Fibroblast of pulmonary artery (primary cell): ENCODE measurements around the gene GALM.

Source experiments
- DNase-seq: peaks from one replicate; pipeline ENCODE4 v3.0.0-alpha.2; 2010; ENCODE audit warnings: low read depth
- H3K4me3 ChIP-seq: replicated peaks from 2 replicates; pipeline ENCODE4 v1.5.1; 2011; ENCODE audit warnings: low read depth, mild to moderate bottlenecking, control low read depth, low read length, moderate library complexity
- TF ChIP-seq, protein P1 (sequence below): IDR thresholded peaks from 2 replicates; pipeline ENCODE4 v1.5.1; 2011; ENCODE audit warnings: mild to moderate bottlenecking, control low read depth, low read length, inconsistent platforms; ENCODE audit errors: missing control alignments

Gene GALM

DNA sequence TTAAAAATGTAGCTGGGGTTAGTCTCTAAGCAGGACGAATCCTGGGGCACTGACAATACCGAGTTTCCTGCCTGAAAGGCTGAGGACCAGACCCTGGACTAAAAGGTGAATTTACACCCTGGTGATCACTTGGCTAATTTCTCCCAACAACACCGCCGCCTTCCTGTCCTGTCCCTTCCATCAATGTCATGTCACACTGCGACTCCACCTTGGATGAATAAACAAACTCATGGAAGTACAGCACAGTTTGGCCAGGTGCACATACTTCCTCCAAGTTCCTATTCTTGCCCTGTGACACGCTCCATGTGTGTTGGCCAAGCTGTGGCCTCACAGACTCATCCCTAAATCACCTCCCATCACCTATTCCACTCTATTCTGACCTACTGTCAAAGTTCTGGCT, 15.9 kb upstream of the GALM start:
- no peak overlapping the region for H3K4me3 ChIP-seq
- TF ChIP-seq, protein P1, sequence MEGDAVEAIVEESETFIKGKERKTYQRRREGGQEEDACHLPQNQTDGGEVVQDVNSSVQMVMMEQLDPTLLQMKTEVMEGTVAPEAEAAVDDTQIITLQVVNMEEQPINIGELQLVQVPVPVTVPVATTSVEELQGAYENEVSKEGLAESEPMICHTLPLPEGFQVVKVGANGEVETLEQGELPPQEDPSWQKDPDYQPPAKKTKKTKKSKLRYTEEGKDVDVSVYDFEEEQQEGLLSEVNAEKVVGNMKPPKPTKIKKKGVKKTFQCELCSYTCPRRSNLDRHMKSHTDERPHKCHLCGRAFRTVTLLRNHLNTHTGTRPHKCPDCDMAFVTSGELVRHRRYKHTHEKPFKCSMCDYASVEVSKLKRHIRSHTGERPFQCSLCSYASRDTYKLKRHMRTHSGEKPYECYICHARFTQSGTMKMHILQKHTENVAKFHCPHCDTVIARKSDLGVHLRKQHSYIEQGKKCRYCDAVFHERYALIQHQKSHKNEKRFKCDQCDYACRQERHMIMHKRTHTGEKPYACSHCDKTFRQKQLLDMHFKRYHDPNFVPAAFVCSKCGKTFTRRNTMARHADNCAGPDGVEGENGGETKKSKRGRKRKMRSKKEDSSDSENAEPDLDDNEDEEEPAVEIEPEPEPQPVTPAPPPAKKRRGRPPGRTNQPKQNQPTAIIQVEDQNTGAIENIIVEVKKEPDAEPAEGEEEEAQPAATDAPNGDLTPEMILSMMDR = no peak
- no peak for DNase-seq

DNA sequence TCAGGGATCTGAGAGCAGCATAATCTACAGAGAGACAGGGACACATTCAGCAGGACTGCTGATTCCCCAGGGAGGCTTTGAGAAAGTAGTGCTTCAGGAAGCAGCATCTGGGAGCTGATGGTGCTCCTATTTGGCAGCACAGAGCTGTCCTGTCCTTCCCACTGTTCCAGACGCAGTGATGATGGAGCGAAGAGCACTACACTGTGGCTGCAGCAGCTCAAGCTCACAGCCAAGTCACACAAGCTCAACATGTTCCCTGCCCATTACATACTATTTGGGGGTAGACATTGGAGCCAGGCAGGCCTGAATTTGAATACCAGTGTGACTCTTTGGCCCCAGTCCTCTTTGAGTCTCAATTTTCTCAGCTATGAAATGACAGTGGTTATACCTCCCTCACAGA, 15.2 kb upstream of the GALM start:
- no peak for DNase-seq
- H3K4me3 ChIP-seq = no peak overlapping the region
- TF ChIP-seq, protein P1 = no peak

DNA sequence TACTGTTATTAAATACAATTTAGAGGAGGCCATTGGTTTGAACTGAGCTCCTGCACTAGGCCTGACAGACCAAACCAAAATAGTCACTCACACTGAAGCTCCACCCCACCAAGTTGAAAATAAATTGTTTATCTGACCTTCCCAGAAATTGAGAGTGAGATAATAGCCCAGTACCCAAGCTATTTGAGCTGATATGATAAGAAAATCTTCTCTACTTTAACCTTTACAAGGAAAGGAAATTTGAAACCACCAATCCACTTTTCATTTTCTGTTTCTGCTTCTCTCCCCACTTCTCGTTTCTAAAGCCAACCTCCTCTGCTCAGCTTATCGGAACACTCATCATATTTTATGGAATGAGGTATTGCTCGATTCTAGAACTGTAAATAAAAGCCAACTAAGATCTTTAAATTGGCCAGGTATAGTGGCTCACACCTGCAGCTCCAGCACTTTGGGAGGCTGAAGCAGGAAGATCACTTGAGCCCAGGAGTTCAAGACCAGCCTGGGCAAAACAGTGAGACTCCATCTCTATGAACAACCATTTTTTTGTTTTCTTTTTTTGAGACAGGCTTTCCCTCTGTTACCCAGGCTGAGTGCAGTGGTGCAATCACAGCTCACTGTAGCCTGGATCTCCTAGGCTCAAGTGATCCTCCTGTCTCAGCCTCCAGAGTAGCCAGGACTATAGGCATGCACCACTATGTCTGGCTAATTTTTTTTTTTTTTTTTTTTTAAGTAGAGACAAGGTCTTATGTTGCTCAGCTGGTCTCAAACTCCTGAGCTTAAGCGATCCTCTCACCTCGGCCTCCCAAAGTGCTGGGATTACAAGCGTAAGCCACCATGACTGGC, 13.3 kb upstream of the GALM start:
- no peak for DNase-seq
- TF ChIP-seq, protein P1 = no peak
- H3K4me3 ChIP-seq = no peak overlapping the region

DNA sequence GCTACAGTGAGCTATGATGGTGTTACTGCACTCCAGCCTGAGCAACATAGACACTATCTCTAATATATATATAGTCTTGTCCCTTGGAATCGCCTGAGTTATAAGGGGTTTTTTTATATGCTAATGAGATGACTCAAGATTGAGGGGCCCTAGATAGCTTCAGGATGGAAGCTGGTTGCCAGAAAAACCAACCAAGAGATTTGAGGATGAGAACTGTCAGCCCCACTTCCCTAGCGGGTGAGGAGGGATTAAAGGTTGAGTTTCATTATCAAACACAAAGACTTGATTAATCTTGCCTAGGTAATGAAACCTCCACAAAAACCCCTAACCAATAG, 12.6 kb upstream of the GALM start:
- H3K4me3 ChIP-seq = no peak overlapping the region
- no peak for DNase-seq
- TF ChIP-seq, protein P1 = no peak

DNA sequence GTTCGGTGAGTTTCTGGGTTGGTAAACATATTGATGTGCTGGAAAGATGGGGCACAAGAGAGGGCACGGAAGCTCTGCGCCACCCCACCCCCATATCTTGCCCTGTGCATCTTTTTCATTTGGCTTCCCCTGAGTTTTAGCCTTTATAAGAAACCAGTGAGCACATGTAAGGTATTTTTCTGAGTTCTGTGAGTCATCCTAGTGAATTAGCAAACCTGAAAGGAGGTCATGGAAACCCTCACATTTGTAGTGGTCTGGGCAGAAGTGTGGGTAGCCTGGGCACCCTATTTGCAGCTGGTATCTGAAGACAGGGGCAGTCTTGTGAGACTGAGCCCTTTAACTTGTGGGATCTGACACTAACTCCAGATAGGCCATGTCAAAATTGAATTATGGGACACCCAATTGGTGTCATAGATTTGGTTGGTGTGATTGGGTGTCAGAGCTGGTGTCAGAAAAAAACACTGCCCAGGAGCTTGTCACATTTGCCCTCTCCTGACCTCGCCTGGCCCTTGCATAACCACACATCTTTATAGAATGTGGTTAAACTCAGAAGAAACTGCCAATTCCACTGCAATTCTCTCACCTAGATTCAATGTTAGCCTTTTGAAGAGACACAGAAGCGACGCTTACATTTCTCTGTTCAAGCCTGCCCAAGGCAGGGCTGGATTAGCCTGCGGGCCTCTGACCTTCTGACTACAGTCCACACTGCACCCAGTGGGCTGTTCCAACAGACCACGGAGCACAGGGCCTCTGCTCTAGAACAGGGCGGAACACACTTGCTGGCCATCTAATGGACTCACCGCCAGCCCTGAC, 12.0 kb upstream of the GALM start:
- TF ChIP-seq, protein P1 = no peak
- no peak for DNase-seq
- no peak overlapping the region for H3K4me3 ChIP-seq

DNA sequence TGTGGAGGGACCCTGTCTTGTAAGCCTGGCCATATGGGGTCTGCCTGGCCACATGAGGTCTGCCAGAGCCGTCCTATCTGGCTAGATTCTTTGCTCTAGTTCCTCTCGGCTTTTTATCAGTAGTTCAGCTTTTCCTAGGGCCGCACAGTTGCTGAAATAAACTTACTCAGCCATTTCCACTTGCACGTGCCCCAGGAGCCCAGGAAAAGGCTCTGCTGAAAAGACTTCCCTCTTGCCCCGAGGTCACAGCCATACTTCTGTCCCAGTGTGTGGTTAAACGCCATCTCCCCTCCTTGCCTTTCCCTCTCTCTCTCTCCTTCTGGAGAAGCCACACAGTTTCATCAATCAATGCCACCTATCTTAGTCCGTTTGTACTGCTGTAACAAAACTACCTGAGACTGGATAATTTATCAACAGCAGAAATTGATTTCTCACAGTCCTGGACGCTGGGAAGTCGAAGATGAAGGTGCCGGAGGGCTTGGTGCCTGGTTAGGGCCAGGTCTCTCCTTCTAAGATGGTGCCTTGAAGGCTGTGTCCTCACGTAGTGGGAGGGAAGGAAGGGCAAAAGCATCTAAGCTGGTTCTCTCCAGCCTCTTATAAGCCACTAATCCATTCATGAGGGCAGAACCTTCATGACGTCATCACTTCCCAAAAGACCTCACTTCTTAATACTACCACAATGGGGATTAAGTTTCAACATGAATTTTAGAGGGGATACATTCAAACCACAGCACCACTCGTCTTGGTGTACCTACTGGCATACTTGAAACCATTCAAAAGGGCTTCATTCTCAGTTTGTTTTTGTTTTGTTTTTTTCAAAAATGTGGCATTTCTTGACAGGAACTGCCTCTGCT, 11.2 kb upstream of the GALM start:
- TF ChIP-seq, protein P1 = no peak
- no peak overlapping the region for H3K4me3 ChIP-seq
- no peak for DNase-seq
